Cortex of kidney (tissue), 1 donor: Measurements from ENCODE around the gene CS.
"Not testable (repeated sequence)": the region's sequence is repeated elsewhere in the genome, so short reads cannot be mapped to it uniquely, and the experiment has no call there.

Source experiments
- DNase-seq: peaks from one replicate; lab custom pipeline; 2025; lab: John Stamatoyannopoulos, UW

CS gene

DNA sequence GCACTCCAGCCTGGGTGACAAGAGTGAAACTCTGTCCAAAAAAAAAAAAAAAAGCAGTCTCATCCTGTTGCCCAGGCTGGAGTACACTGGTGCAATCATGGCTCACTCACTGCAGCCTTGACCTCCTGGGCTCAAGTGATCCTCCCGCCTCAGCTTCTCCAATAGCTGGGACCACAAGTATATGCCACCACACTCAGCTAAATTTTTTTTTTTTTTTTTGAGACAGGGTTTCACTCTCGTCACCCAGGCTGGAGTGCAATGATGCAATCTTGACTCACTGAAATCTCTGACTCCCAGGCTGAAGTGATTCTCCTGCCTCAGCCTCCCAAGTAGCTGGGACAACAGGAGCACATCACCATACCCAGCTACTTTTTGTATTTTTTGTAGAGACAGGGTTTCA is 20.9 kb upstream of the CS start:
- DNase-seq: no peak

DNA sequence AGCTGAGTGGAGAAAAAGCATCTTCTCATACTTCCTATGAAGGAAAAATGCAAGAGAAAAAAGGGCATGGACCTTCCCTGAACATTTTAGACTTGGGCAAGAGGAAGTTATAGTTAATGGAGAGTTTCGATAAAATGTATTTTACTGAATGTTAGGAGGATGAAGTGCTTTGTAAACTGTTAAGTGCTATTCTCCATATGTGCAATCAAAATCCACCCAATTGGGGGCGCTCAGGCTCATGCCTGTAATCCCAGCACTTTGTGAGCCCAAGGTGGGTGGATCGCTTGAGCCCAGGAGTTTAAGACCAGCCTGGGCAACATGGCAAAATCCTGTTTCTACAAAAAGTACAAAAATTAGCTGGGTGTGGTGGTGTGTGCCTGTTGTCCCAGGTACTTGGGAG is 17.5 kb upstream of the CS start:
- DNase-seq: no peak

DNA sequence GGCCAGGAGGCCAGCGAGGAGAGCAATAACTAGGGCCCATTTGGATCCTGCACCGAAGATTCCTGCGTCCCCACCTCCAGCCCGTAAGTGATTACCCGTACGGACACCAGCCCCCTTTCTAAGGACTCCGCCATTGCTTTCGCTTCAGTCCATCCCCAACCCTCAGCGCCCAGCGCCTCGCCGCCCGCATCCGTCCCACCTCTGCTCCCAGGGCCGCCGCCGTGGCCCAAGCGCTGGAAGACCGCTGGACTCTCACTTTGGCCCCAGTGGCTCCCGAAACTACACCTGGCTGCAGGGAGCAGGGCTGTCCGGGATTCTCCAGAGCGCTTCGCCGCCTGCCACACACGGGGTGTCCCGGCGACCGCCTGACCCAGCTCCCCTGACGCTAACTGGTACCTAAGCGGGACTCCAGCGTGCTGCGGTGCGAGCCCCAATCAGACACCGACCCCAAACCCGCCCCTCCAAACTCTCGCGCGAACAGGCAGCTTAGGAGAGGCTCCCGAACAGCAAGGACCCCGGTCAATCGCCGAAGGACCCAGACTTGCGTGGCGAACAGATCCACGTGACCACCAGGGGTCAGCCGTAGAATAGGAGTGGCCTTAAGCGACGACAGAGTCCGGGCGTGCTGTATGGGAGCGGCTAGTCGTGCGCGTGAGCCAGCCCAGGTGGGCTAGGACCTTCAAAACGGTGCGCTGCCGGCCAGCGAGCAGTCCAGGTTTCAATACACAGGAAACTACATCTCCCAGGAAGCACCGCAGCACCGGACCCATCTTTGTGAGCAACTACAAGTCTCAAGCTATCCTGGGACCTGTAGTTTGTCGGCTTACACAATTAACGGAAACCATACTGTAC is 15.7 kb upstream of the CS start, which contains the start of gene CNPY2:
Gene CNPY2 (minus strand): TSS at position 367 of the 852 bp plus-strand sequence. CDS start 771 bp downstream, outside the sequence.
- no peak for DNase-seq

DNA sequence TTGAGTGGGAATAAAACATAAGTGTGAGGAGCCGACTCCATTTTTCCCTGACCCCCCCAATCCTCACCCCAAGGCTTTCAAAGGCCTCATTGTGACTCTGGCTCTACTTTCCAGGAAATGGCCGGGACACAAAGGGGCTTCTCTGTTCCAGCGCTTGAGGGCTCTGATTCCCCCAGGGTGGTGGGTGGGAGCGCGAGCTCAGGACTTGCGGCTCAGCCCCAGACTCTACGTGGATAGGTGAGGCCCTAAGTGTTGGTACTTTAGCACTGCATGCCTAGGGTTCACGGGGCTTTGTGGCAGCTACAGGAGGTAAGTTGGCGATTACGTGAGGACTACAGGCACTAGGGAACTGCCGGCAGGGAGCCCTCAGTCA is 15.1 kb upstream of the CS start:
- DNase-seq: no peak

- DNase-seq: no peak
Measured at GRCh38 chr12:56311003-56311402, 10.9 kb upstream of the CS start.

DNA sequence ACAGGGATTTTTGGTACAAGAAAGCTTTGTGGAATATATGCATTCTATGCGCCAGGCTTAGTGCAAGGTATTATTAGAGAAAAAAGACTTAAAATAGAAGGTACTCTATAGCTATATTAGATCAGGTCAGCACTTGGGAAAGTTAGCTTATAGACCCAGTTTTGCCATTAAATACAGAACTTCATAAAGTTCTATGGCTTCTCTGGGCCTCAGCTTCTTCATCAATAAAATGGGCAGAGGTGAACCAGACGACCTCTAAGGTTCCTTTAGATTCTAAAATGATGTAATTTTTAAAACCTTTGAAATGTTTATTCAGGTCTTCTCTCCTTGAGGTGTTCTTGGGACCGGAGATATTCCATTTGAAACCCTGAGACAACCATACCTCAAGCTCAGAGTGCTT is 8.6 kb upstream of the CS start:
- DNase-seq: no peak

DNA sequence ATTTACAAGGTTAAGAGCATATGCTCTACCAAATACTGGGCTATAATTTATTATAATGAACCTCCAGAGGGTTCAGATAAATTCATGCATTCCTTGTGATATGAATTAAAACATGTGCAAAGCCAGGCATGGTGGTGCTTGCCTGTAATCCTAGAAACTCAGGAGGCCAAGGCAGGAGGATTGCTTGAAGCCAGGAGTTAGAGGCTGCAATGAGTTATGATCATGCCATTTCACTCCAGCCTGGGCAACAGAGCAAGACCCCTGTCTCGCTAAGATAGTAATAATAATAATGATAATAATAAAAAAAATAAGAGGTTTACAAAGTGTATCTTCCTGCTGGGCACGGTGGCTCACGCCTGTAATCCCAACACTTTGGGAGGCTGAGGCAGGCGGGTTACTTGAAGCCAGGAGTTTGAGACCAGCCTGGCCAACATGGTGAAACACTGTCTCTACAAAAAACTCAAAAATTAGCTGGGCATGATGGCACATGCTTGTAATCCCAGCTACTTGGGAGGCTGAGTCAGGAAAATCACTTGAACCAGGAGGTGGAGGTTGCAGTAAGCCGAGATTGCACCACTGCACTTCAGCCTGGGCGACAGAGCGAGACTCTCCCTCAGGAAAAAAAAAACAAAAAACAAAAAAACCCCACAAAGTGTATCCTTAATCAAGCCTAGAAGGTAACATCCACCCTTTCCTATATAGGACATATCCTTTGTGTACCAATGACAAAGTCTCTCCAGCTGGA is 7.3 kb upstream of the CS start:
- no peak for DNase-seq

GRCh38 chr12:56304872-56305590 is 4.9 kb upstream of the CS start:
- DNase-seq: no peak

GRCh38 chr12:56304276-56304675 is 4.1 kb upstream of the CS start:
- no peak for DNase-seq

DNA sequence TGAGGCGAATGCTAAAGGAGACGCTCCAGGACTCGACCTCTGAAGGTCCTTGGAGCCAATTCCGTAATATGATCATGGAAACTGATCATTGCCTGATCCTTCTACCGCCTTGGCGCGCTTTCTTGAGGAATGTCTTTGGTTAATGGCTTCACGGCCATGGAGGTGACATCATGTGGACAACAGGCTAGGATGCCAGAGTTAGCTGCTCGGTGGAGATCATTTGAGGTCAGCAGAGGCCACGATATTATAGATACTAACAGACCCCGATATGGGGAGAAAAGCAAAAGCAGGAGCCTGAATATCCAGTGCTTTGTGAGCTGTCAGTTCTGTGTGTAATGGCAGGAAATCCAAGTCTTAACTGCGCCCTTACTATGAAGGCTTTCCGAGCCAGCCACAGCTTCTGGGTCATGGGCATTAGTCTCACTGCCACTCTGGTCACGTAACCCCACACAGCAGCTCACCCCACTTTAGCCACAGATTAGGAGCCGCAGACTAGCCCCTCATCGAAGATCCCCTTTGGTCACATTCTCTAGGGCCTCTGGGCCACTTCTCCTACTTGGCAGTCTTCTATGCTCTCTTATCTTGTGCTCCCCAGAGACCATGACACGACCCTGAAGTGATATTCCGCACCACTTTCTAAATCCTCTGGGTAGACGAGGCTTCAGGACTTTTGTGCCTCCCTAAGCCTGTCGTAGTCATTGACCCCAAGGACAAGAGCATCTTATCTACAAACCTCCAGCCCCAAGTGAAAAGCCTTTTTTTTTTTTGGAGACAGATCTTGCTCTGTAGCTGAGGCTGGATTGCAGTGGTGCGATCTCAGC is 724 bp upstream of the CS start:
- no peak for DNase-seq

- no peak for DNase-seq
Measured at GRCh38 chr12:56299308-56299852, 750 bp downstream of the CS start.

DNA sequence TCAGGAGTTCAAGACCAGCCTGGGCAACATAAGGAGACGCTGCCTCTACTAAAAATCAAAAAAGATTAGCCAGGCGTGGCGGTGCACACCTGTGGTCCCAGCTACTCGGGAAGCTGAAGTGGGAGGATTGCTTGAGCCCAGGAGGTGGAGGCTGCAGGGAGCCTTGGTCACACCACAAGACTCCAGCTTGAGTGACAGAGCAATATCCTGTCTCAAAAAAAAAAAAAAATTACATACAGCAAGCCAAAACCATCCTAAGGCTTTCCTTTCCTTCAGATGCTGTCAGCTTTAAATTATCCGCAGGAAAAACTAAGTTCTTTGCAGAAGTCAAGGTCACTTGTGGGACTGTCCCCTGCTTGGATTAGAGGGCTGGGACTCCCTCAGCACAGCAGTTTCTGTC is 1.3 kb downstream of the CS start:
- DNase-seq: no peak

DNA sequence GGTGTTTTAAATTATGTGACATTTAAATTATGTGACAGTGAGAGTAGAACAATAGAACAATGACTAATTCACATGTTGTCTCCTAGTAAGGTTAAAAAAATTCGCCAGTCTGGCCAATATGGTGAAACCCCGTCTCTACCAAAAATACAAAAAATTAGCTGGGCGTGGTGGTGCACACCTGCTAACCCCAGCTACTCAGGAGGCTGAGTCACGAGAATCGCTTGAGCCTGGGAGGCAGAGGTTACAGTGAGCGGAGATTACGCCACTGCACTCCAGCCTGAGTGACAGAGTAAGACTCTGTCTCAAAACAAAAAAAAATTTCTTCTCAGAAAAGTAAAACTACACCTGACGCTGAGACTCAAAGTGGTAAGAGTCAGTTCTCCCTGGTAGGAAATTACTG is 2.7 kb downstream of the CS start:
- no peak for DNase-seq

GRCh38 chr12:56296295-56296694 is 3.8 kb downstream of the CS start:
- DNase-seq: no peak

DNA sequence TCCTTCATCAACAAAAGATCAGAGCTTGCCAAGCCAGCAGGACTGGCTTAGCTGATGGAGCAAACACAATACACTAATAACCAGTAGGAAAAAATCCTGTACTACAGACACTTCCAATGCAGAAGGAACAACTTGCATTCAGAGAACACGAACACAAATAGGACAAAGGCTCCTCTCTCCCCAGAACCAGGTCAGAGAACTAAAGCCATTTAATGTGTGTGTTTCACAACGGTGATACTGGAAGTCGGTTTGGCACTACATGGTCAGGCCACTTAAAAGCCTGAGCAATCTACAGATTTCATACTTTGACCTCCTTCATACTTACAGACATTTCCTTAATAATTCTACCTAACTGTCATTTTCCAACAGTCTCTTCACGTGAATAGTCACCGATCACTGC is 6.3 kb downstream of the CS start:
- DNase-seq: no peak

DNA sequence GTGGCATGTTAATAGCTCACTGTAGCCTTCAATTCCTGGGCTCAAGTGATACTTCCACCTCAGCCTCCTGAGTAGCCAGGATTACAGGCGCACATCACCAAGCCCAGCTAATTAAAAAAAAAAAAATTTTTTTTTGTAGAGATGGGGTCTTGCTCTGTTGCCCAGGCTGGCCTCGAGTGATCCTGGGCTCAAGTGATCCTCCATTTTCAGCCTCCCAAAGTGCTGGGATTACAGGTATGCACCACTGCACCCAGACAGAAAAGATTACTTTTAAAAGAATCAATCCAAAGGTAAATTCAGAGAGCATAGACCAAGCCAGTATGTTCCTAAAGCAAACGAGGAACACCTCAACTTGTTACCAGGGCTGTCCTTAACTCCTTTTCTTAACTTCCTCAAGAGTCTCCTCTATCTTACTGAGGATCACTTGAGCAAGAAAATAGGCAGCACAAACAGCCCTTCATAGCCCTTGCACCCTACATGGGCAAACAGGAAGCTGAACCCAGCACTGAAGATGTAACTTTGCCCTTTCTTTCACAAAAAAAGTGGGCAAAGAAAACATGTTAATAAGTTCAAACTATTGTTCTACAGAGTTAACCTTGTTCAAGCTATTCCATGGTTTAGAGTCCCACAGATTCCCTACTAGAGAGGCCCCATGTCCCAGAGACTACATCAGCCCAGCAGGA is 11.3 kb downstream of the CS start:
- DNase-seq: no peak

- DNase-seq: no peak
Measured at GRCh38 chr12:56286044-56286830, 13.9 kb downstream of the CS start.

DNA sequence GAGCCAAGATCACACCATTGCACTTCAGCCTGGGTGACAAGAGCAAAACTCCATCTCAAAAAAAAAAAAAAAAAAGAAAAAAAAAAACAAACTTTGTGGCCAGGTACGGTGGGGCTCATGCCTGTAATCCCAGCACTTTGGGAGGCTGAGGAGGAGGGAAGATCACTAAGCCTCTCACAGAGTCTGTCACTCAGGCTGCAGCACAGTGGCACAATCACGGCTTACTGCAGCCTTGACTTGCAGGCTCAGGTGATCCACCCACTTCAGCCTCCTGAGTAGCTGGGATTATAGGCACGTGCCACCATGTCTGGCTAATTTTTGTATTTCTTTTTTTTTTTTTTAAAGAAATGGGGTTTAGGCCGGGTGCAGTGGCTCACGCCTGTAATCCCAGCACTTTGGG is 15.9 kb downstream of the CS start:
- not testable (repeated sequence) for DNase-seq

DNA sequence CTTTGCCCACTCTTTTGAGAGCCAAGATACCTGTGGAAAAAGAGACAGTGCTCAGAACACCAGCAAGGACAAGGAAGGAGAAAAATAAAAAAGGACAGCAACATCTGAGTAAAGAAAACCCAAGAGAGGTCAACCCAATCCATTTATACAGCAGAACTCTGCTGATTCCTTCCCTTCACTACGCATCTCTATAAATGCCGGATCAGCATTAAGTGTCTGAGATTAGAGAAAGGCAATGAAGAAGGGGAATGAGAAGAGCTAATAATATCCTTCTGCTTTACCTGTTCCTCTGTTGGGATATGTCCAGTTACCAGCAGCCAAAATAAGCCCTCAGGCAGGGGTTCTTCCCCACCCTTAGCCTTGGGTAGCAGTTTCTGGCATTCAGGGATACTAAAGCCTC is 17.6 kb downstream of the CS start:
- no peak for DNase-seq

DNA sequence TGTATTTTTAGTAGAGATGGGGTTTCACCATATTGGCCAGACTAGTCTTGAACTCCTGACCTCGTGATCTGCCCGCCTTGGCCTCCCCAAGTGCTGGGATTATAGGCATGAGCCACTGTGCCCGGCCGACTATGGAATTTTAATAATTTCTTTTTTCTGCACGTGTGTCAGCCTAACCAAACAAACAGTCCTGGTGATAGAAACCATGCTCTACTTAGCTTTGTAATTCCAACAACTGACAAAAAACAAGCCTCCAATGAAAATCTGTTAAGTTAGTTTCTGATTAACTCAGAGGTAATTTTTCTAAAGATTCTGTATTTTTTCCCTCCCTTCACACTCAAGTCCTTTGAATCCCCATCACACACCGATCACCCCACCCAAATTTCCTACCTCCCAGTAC is 18.1 kb downstream of the CS start:
- DNase-seq: no peak
